ENCODE results near the gene DVL3. TPM values are rescaled to one million over a fixed set of nuclear protein-coding genes. Genes with fewer than 3 reads are reported as not detected.
A peak's percentile ranks its signal among the peaks of the same experiment; 100 is the strongest.

DVL3 gene
- total and polyA plus RNA-seq, 2 experiments from 2014 or later = 49.1 to 121 TPM

GRCh38 chr3:184186902-184187207 is 31.7 kb downstream of the DVL3 start:
- H3K9me3 ChIP-seq (ENCODE audit: low read depth) = no peaks in the 10 kb centered on the region
- H4K20me1 ChIP-seq (ENCODE audit: insufficient read depth, poor library complexity, severe bottlenecking) = peaks cover 19% of the 10 kb centered on the region
- no peak overlapping the region for H2AFZ ChIP-seq
- H3K27me3 ChIP-seq = no peaks in the 10 kb centered on the region
- H3K36me3 ChIP-seq (replicated peaks; ENCODE audit: insufficient read depth, low read depth) = no peaks in the 10 kb centered on the region
- no peak for DNase-seq (ENCODE audit: low spot score)
- H3K9me2 ChIP-seq (replicated peaks; ENCODE audit: insufficient read depth) = no peaks in the 10 kb centered on the region
- 29% methylated on average over 3 of the region's 3 CpGs for WGBS (ENCODE audit: low lambda C conversion rate, missing lambda C conversion rate)
- H3K4me3 ChIP-seq = peak overlapping the region; percentile 62
- peaks cover 46% of the 10 kb centered on the region for H3K79me2 ChIP-seq
- no peak for TF ChIP-seq CTCF (IDR thresholded peaks at IDR 0.05; ENCODE audit: poor library complexity)
- TF ChIP-seq EZH2 (IDR thresholded peaks at IDR 0.05; ENCODE audit: borderline replicate concordance) = no peak
- no peak for TF ChIP-seq EZH2phosphoT487 (IDR thresholded peaks at IDR 0.05; ENCODE audit: low read depth, severe bottlenecking, unreplicated experiment)
- peak overlapping the region; percentile 99 for H3K4me2 ChIP-seq
- H3K27ac ChIP-seq = peak overlapping the region; percentile 77
- H3K4me1 ChIP-seq (ENCODE audit: insufficient read depth) = peaks cover 15% of the 10 kb centered on the region

- Histone ChIP-seq H3K79me2 (peaks cover 46% of the 10 kb centered on the region), H3K9me2 (replicated peaks; ENCODE audit: insufficient read depth) (no peaks in the 10 kb centered on the region), H3K27me3 (no peaks in the 10 kb centered on the region), H3K9me3 (ENCODE audit: low read depth) (no peaks in the 10 kb centered on the region), H3K36me3 (replicated peaks; ENCODE audit: insufficient read depth, low read depth) (no peaks in the 10 kb centered on the region), H3K4me1 (ENCODE audit: insufficient read depth) (peaks cover 15% of the 10 kb centered on the region), H3K4me2 (peak overlapping the region; percentile 99), H3K27ac (no peak overlapping the region), H2AFZ (no peak overlapping the region), H4K20me1 (ENCODE audit: insufficient read depth, poor library complexity, severe bottlenecking) (peaks cover 19% of the 10 kb centered on the region), H3K4me3 (no peak overlapping the region)
- no peak for DNase-seq (ENCODE audit: low spot score)
- WGBS (ENCODE audit: low lambda C conversion rate, missing lambda C conversion rate) = 94% methylated on average over 17 of the region's 17 CpGs
- TF ChIP-seq EZH2phosphoT487 (IDR thresholded peaks at IDR 0.05; ENCODE audit: low read depth, severe bottlenecking, unreplicated experiment) = no peak
- TF ChIP-seq EZH2 (IDR thresholded peaks at IDR 0.05; ENCODE audit: borderline replicate concordance) = no peak
- no peak for TF ChIP-seq CTCF (IDR thresholded peaks at IDR 0.05; ENCODE audit: poor library complexity)
Observed at GRCh38 chr3:184188080-184188479, 32.9 kb downstream of the DVL3 start.

GRCh38 chr3:184189421-184189820 is 34.2 kb downstream of the DVL3 start:
- WGBS (ENCODE audit: low lambda C conversion rate, missing lambda C conversion rate) = 95% methylated on average over 13 of the region's 13 CpGs
- H3K4me3 ChIP-seq = no peak overlapping the region
- H3K36me3 ChIP-seq (replicated peaks; ENCODE audit: insufficient read depth, low read depth) = no peaks in the 10 kb centered on the region
- peaks cover 15% of the 10 kb centered on the region for H3K4me1 ChIP-seq (ENCODE audit: insufficient read depth)
- TF ChIP-seq EZH2phosphoT487 (IDR thresholded peaks at IDR 0.05; ENCODE audit: low read depth, severe bottlenecking, unreplicated experiment) = no peak
- no peak for TF ChIP-seq CTCF (IDR thresholded peaks at IDR 0.05; ENCODE audit: poor library complexity)
- TF ChIP-seq EZH2 (IDR thresholded peaks at IDR 0.05; ENCODE audit: borderline replicate concordance) = no peak
- H3K9me2 ChIP-seq (replicated peaks; ENCODE audit: insufficient read depth) = no peaks in the 10 kb centered on the region
- H2AFZ ChIP-seq = no peak overlapping the region
- H3K4me2 ChIP-seq = no peak overlapping the region
- H3K79me2 ChIP-seq = peaks cover 46% of the 10 kb centered on the region
- H4K20me1 ChIP-seq (ENCODE audit: insufficient read depth, poor library complexity, severe bottlenecking) = peaks cover 19% of the 10 kb centered on the region
- no peak for DNase-seq (ENCODE audit: low spot score)
- no peak overlapping the region for H3K27ac ChIP-seq
- H3K9me3 ChIP-seq (ENCODE audit: low read depth) = no peaks in the 10 kb centered on the region
- no peaks in the 10 kb centered on the region for H3K27me3 ChIP-seq

- no peaks in the 10 kb centered on the region for H3K36me3 ChIP-seq (replicated peaks; ENCODE audit: insufficient read depth, low read depth)
- 96% methylated on average over 10 of the region's 10 CpGs for WGBS (ENCODE audit: low lambda C conversion rate, missing lambda C conversion rate)
- H3K4me2 ChIP-seq = no peak overlapping the region
Observed at GRCh38 chr3:184192889-184193288, 37.7 kb downstream of the DVL3 start.

More at GRCh38 chr3:184192889-184193288, 37.7 kb downstream of the DVL3 start:
- Histone ChIP-seq H3K4me1 (ENCODE audit: insufficient read depth) (no peaks in the 10 kb centered on the region), H2AFZ (no peak overlapping the region), H3K9me3 (ENCODE audit: low read depth) (no peaks in the 10 kb centered on the region), H4K20me1 (ENCODE audit: insufficient read depth, poor library complexity, severe bottlenecking) (peaks cover 7% of the 10 kb centered on the region), H3K27ac (no peak overlapping the region), H3K79me2 (peaks cover 29% of the 10 kb centered on the region), H3K27me3 (no peaks in the 10 kb centered on the region), H3K9me2 (replicated peaks; ENCODE audit: insufficient read depth) (no peaks in the 10 kb centered on the region), H3K4me3 (no peak overlapping the region)
- no peak for DNase-seq (ENCODE audit: low spot score)
- no peak for TF ChIP-seq CTCF (IDR thresholded peaks at IDR 0.05; ENCODE audit: poor library complexity)
- TF ChIP-seq EZH2 (IDR thresholded peaks at IDR 0.05; ENCODE audit: borderline replicate concordance) = no peak
- TF ChIP-seq EZH2phosphoT487 (IDR thresholded peaks at IDR 0.05; ENCODE audit: low read depth, severe bottlenecking, unreplicated experiment) = no peak

All from hepatocyte (in vitro differentiated cells).